SJCRH30 (cell line): ENCODE measurements around the gene CDC42BPB. TPM values are rescaled to one million over a fixed set of nuclear protein-coding genes. Genes with fewer than 3 reads are reported as not detected.

Experiments
- DNase-seq, 2 experiments: peaks; one replicate each; pipeline ENCODE4 v3.0.0-alpha.2; 2015 to 2020
- H3K27ac ChIP-seq: fragments of 250-450 bp; sonication (Bioruptor Pico); 2 replicates; pipeline ENCODE4 v1.5.1; 2020; ENCODE audit warnings: mild to moderate bottlenecking, moderate library complexity
- H3K27me3 ChIP-seq: fragments of 250-450 bp; sonication (Bioruptor Pico); 2 replicates; pipeline ENCODE4 v1.5.1; 2020; ENCODE audit warnings: mild to moderate bottlenecking, moderate library complexity
- H3K36me3 ChIP-seq: fragments of 250-450 bp; sonication (Bioruptor Pico); 2 replicates; pipeline ENCODE4 v1.5.1; 2020; ENCODE audit warnings: mild to moderate bottlenecking, moderate library complexity
- H3K4me1 ChIP-seq: fragments of 250-450 bp; sonication (Bioruptor Pico); 2 replicates; pipeline ENCODE4 v1.5.1; 2020; ENCODE audit warnings: mild to moderate bottlenecking, moderate library complexity
- H3K4me3 ChIP-seq: fragments of 250-450 bp; sonication (Bioruptor Pico); 2 replicates; pipeline ENCODE4 v1.5.1; 2020; ENCODE audit warnings: mild to moderate bottlenecking, moderate library complexity
- H3K9me3 ChIP-seq: fragments of 250-450 bp; sonication (Bioruptor Pico); replicated peaks from 2 replicates; pipeline ENCODE4 v1.5.1; 2020; ENCODE audit warnings: mild to moderate bottlenecking, moderate library complexity
- total RNA-seq: library from RNA; depleted of rRNA; stranded (reverse); fragments of >200 nt; shearing (Covaris generic); gene quantifications from 2 replicates; pipeline ENCODE4 v1.2.3, GENCODE V29; 2014; rRNA removed

The CDC42BPB gene
- total RNA-seq, 1 experiment from 2014 or later, result 43.4 TPM

DNA sequence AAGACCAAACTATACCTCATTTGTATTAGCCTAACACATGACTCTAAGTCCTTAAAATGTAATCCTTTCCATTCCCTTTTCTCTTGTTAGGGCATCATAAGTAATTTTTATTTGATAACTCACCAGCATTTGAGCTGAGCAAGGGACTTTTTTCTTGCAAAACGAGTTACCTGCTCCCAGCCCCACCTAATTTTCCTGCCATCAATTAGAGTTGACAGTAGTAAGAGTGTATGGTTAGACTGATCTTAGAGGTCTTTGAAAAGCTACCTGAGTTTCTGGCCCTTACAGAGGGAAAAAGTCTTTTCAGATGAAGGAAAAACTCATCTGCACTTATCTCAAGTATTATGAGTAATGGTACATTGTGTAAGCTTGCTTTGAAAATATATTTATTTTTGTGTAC, 168.6 kb downstream of the CDC42BPB start:
- H3K9me3 ChIP-seq, result no peaks in the 10 kb centered on the region
- no peak for DNase-seq
- H3K36me3 ChIP-seq, result no peaks in the 10 kb centered on the region
- no peaks in the 10 kb centered on the region for H3K4me1 ChIP-seq
- no peak overlapping the region for H3K27ac ChIP-seq
- H3K4me3 ChIP-seq, result no peak overlapping the region
- no peaks in the 10 kb centered on the region for H3K27me3 ChIP-seq

- H3K4me3 ChIP-seq, result no peak overlapping the region
- H3K27me3 ChIP-seq, result no peaks in the 10 kb centered on the region
- no peaks in the 10 kb centered on the region for H3K9me3 ChIP-seq
- peaks cover 5% of the 10 kb centered on the region; the same call in 1 of the 2 replicates for H3K4me1 ChIP-seq
- H3K36me3 ChIP-seq, result no peaks in the 10 kb centered on the region
- no peak for DNase-seq
- H3K27ac ChIP-seq, result no peak overlapping the region
These were observed 171.5 kb downstream of the CDC42BPB start for GRCh38 chr14:102885737-102886447.

DNA sequence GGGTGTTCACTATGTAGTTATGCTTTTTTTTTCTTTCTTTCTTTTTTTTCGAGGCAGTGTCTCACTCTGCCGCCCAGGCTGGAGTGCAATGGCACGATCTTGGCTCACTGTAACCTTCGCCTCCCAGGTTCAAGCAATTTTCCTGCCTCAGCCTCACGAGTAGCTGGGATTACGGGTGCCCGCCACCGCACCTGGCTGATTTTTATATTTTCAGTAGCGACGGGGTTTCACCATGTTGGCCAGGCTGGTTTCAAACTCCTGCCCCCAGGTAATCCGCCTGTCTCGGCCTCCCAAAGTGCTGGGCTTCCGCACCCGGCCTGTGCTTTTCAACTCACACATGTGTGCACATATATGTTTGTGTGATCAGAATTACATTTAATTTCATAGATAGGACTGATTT, 173.8 kb downstream of the CDC42BPB start:
- peaks cover 5% of the 10 kb centered on the region; the same call in 1 of the 2 replicates for H3K4me1 ChIP-seq
- no peaks in the 10 kb centered on the region for H3K27me3 ChIP-seq
- no peak for DNase-seq
- H3K27ac ChIP-seq, result no peak overlapping the region
- H3K4me3 ChIP-seq, result no peak overlapping the region
- no peaks in the 10 kb centered on the region for H3K36me3 ChIP-seq
- H3K9me3 ChIP-seq, result no peaks in the 10 kb centered on the region

- Histone ChIP-seq H3K9me3 (no peaks in the 10 kb centered on the region), H3K27me3 (no peaks in the 10 kb centered on the region), H3K36me3 (no peaks in the 10 kb centered on the region), H3K27ac (no peak overlapping the region), H3K4me1 (peaks cover 5% of the 10 kb centered on the region; the same call in 1 of the 2 replicates), H3K4me3 (no peak overlapping the region)
- DNase-seq, result no peak
These were observed 174.2 kb downstream of the CDC42BPB start for GRCh38 chr14:102883089-102883541.

Other genes with a start within 250 kb of the CDC42BPB start
- gene AMN, start 134.9 kb downstream of the CDC42BPB start, total RNA-seq, result not detected in 2 replicates
- gene LBHD2, start 26.7 kb upstream of the CDC42BPB start, total RNA-seq, result not detected in 2 replicates
- not detected in 2 replicates for gene EXOC3L4, start 37.2 kb upstream of the CDC42BPB start, total RNA-seq
- 4.6 and 5.9 TPM in 2 replicates for gene TNFAIP2, start 65.9 kb upstream of the CDC42BPB start, total RNA-seq